ENCODE data around the gene FERMT1. TPM values are rescaled to one million over a fixed set of nuclear protein-coding genes. Genes with fewer than 3 reads are reported as not detected.

The FERMT1 gene
- total and polyA plus RNA-seq, 2 of the 4 experiments (the other 2 are of a cell fraction), result 1.8 to 2.3 TPM

GRCh38 chr20:6094063-6094462, 28.8 kb downstream of the FERMT1 start:
- in situ Hi-C loops (cut with MboI; ENCODE audit: low sequenced_read_pairs), result no loop called here
- Histone ChIP-seq H3K18ac (ENCODE audit: low read depth, low read length) (no peak overlapping the region), H4K5ac (ENCODE audit: low read depth, low read length) (no peak overlapping the region), H2BK120ac (ENCODE audit: low read depth, low read length) (no peak overlapping the region), H3K79me1 (ENCODE audit: low read depth in 1 of 2, low read length in 2 of 2) (no peaks in the 10 kb centered on the region), H2BK15ac (ENCODE audit: low read depth, low read length) (no peak overlapping the region), H3K4ac (ENCODE audit: low read depth, low read length) (no peak overlapping the region), H2BK5ac (ENCODE audit: low read depth, low read length, poor library complexity, severe bottlenecking) (no peak overlapping the region), H3K9ac (ENCODE audit: low read depth, low read length) (no peak overlapping the region), H2AK9ac (replicated peaks; ENCODE audit: low read depth, low read length, poor library complexity) (no peak overlapping the region), H2AK5ac (ENCODE audit: low read depth, low read length) (no peak overlapping the region), H3K4me2 (ENCODE audit: low read depth, low read length) (no peak overlapping the region), H3K27me3 (ENCODE audit: control insufficient read depth, insufficient read depth, low read length) (no peaks in the 10 kb centered on the region; the same call in 1 of the 2 replicates), H3K23ac (ENCODE audit: low read depth, low read length) (no peak overlapping the region), H4K8ac (ENCODE audit: low read depth in 2 of 2, low read length in 2 of 2) (no peak overlapping the region), H3K4me3 (ENCODE audit: insufficient read depth, low read depth, low read length) (no peak overlapping the region), H2AFZ (replicated peaks; ENCODE audit: low read length, poor library complexity) (no peak overlapping the region), H3K4me1 (ENCODE audit: control insufficient read depth, insufficient read depth, low read length) (no peaks in the 10 kb centered on the region), H3K56ac (ENCODE audit: extremely low read depth, insufficient read depth, low read length) (no peak overlapping the region), H2BK20ac (ENCODE audit: low read depth, low read length) (no peak overlapping the region), H3K36me3 (ENCODE audit: control insufficient read depth, insufficient read depth, low read length) (no peaks in the 10 kb centered on the region), H3K9me1 (ENCODE audit: insufficient read depth, low read length) (no peaks in the 10 kb centered on the region), H3K27ac (ENCODE audit: insufficient read depth, low read length) (no peak overlapping the region), H4K91ac (ENCODE audit: insufficient read depth, low read depth, low read length) (no peak overlapping the region), H4K20me1 (ENCODE audit: insufficient read depth, low read length) (no peaks in the 10 kb centered on the region), H3K9me3 (ENCODE audit: control insufficient read depth, insufficient read depth, low read length) (no peaks in the 10 kb centered on the region), H3K14ac (replicated peaks; ENCODE audit: low read depth, low read length) (no peak overlapping the region)
- intact Hi-C loops (cut with micrococcal nuclease), result no loop called here
- BruUV-seq (replicated peaks), result no TSS peak
- ChIA-PET POLR2A (ENCODE audit: unreplicated experiment) (no interaction called here), CTCF (interaction anchor here (0.6 kb wide), 1 partner anchor 569 kb away, joined by 3 read pairs; no protein-coding TSS in a partner anchor)
- no CpG with 5 or more reads among the region's 3 CpGs for WGBS, 2 experiments (ENCODE audit: extremely low coverage in 2 of 2, insufficient read length in 1 of 2)
- ATAC-seq (ENCODE audit: low read depth), result no peak
- TF ChIP-seq FOS (IDR thresholded peaks at IDR 0.05; ENCODE audit: low read depth, low read length) (no peak), RFX5 (IDR thresholded peaks at IDR 0.05; ENCODE audit: low read depth, low read length) (no peak), BHLHE40 (IDR thresholded peaks at IDR 0.05; ENCODE audit: low read depth, low read length) (no peak), RCOR1 (IDR thresholded peaks at IDR 0.05; ENCODE audit: insufficient replicate concordance, low read length) (no peak), SMC3 (IDR thresholded peaks at IDR 0.05; ENCODE audit: low read depth, low read length) (no peak), CTCF (conservative IDR thresholded peaks at IDR 0.05; ENCODE audit: low read depth, low read length) (no peak), RAD21 (IDR thresholded peaks at IDR 0.05; ENCODE audit: low read length) (no peak)
- dilution Hi-C loops (cut with HindIII; ENCODE audit: low sequenced_read_pairs, unreplicated experiment), result no loop called here
- DNase-seq, result no peak
